HUES48 (cell line): ENCODE data around the gene ZNF506.
"Not testable (repeated sequence)": the region's sequence is repeated elsewhere in the genome, so short reads cannot be mapped to it uniquely, and the experiment has no call there.

Source experiments
- H3K27ac ChIP-seq: one replicate; pipeline ENCODE4 v1.7.0; 2013; ENCODE audit warnings: low read depth, low read length, inconsistent platforms
- H3K27me3 ChIP-seq: 2 replicates; pipeline ENCODE4 v1.6.1; 2013; ENCODE audit warnings: mild to moderate bottlenecking, low read length; ENCODE audit not compliant: control insufficient read depth, insufficient read depth
- H3K36me3 ChIP-seq: 2 replicates; pipeline ENCODE4 v1.6.1; 2013; ENCODE audit warnings: low read length; ENCODE audit not compliant: control insufficient read depth, insufficient read depth
- H3K4me1 ChIP-seq: 2 replicates; pipeline ENCODE4 v1.6.1; 2013; ENCODE audit warnings: mild to moderate bottlenecking, low read length; ENCODE audit not compliant: control insufficient read depth, insufficient read depth
- H3K4me3 ChIP-seq: 2 replicates; pipeline ENCODE4 v1.5.1; 2013; ENCODE audit warnings: mild to moderate bottlenecking, low read depth, low read length
- H3K9ac ChIP-seq: 2 replicates; pipeline ENCODE4 v1.6.1; 2013; ENCODE audit warnings: mild to moderate bottlenecking, low read depth, low read length, moderate library complexity
- H3K9me3 ChIP-seq: 2 replicates; pipeline ENCODE4 v1.6.1; 2013; ENCODE audit warnings: low read length; ENCODE audit not compliant: control insufficient read depth, insufficient read depth

The ZNF506 gene

DNA sequence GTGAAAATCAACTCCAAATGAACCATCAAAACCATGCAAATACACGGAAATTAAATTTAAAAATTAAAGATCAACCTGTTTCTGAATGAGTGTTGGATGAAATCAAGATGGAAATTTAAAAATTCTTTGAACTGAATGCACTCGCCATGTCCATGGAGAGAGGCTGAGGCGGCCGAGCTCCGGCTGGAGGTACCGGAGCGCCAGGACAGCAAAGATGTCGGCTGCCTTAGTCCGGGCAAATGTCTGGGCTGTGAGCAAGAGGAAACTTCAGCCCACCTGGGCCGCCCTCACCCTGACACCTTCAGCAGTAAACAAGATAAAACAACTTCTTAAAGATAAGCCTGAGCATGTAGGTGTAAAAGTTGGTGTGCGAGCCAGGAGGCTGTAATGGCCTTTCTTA, 5.3 kb upstream of the ZNF506 start:
- Histone ChIP-seq H3K36me3 (no peaks in the 10 kb centered on the region), H3K4me1 (no peaks in the 10 kb centered on the region), H3K9ac (no peak overlapping the region), H3K9me3 (peaks cover 44% of the 10 kb centered on the region), H3K27ac (no peak overlapping the region), H3K27me3 (no peaks in the 10 kb centered on the region), H3K4me3 (no peak overlapping the region)

DNA sequence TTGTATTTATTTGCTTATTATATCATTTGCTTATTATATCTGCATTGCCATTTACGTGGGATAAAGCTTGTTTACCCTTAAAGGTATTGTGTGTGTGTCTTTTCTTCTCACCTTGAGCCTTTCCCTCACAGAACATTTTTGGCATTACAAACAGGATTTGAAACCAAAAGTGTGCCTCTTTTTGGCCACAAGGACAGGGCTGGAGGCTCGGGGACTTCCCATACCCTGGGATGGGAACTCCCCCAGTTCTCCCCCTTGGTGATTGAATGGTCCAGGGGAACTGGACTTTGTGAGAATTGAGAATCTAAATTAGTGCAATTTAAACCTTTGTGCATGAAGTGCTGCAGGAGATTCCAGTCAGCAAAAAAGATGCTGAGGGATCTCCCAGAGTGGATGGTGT, 2.4 kb upstream of the ZNF506 start:
- no peaks in the 10 kb centered on the region for H3K4me1 ChIP-seq
- H3K27ac ChIP-seq = no peak overlapping the region
- H3K9me3 ChIP-seq = peaks cover 20% of the 10 kb centered on the region
- H3K27me3 ChIP-seq = no peaks in the 10 kb centered on the region
- H3K4me3 ChIP-seq = no peak overlapping the region
- no peaks in the 10 kb centered on the region for H3K36me3 ChIP-seq
- no peak overlapping the region for H3K9ac ChIP-seq

DNA sequence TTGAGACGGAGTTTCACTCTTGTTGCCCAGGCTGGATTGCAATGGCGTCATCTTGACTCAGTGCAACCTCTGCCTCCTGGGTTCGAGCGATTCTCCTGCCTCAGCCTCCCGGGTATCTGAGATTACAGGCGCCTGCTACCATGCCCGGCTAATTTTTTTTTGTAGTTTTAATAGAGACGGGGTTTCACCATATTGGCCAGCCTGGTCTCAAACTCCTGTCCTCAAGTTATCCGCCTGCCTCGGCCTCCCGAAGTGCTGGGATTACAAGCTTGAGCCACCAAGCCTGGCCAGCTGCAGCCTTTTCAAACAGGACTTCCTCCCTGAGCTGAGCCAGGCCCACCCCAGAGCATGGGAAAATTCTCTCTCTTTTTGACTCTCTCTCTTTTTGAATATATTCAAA, 426 bp upstream of the ZNF506 start:
- H3K9ac ChIP-seq, H3K36me3 ChIP-seq, H3K4me1 ChIP-seq, H3K27ac ChIP-seq, H3K27me3 ChIP-seq: not testable (repeated sequence)
- Histone ChIP-seq H3K9me3 (peaks cover 14% of the 10 kb centered on the region), H3K4me3 (peak overlapping the region; percentile 96)

DNA sequence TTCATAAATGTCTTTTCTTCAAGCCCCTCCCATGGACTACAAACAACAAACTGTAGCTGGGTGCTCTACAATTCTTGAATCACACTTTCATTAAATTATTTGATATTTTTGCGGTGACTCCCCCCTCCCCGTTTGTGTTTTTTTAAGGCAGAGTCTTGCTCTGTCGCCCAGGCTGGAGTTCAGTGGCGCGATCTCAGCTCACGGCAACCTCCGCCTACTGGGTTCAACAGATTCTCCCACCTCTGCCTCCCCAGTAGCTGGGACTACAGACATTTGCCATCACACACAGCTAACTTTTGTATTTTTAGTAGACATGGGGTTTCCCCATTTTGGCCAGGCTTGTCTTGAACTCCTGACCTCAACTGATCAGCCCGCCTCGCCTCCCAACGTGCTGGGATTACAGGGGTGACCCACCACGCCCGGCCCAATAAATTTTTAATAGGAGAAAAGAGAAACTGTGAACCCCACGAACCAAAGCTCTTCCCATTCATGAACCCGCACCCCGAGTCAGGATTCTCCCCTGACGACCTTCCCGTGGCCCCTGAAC, 703 bp downstream of the ZNF506 start:
- peaks cover 14% of the 10 kb centered on the region for H3K9me3 ChIP-seq
- peak overlapping the region; percentile 91 for H3K9ac ChIP-seq
- H3K27me3 ChIP-seq = no peaks in the 10 kb centered on the region
- H3K27ac ChIP-seq = no peak overlapping the region
- H3K36me3 ChIP-seq = no peaks in the 10 kb centered on the region; the same call in 1 of the 2 replicates
- H3K4me1 ChIP-seq = no peaks in the 10 kb centered on the region
- H3K4me3 ChIP-seq = peak overlapping the region; percentile 96

DNA sequence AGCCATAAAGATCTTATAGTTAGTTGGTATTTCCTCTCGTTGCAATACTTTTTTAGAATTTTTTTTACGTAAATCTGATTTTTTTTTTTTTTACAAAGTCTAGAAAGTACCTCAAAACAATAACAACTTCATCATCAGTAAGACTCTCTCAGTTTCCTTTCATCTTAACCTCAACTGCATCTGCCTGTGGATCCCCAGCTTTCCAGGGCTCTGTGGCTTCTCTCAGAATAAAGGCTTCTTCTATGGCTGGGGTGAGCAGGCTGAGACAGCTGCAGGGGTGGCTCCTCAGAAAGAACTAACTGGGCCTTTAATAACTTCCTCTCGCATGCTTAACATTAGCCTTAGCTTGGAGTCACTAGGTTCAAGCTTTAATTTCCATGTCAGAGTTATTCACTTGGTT, 4.2 kb downstream of the ZNF506 start:
- no peak overlapping the region for H3K4me3 ChIP-seq
- no peak overlapping the region for H3K9ac ChIP-seq
- no peaks in the 10 kb centered on the region for H3K27me3 ChIP-seq
- no peaks in the 10 kb centered on the region for H3K4me1 ChIP-seq
- H3K9me3 ChIP-seq = peaks cover under 1% of the 10 kb centered on the region; the same call in 1 of the 2 replicates
- H3K36me3 ChIP-seq = peaks cover 2% of the 10 kb centered on the region; the same call in 1 of the 2 replicates
- H3K27ac ChIP-seq = no peak overlapping the region

DNA sequence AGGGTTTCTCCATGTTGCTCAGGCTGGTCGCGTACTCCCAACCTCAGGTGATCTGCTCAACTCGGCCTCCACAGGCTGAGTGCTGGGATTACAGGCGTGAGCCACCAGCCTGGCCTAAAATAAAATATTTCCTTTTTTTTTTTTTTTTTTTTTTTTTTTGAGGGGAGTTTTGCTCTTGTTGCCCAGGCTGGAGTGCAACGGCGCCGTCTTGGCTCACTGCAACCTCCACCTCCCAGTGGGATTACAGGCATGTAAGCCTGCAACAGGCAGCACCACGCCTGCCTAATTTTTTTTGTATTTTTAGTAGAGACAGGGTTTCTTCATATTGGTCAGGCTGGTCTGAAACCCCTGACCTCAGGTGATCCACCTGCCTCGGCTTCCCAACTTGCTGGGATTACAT, 4.9 kb downstream of the ZNF506 start:
- no peak overlapping the region for H3K9ac ChIP-seq
- no peaks in the 10 kb centered on the region for H3K4me1 ChIP-seq
- peaks cover 2% of the 10 kb centered on the region; the same call in 1 of the 2 replicates for H3K36me3 ChIP-seq
- no peaks in the 10 kb centered on the region for H3K9me3 ChIP-seq
- H3K27ac ChIP-seq = no peak overlapping the region
- H3K4me3 ChIP-seq = no peak overlapping the region
- no peaks in the 10 kb centered on the region for H3K27me3 ChIP-seq

DNA sequence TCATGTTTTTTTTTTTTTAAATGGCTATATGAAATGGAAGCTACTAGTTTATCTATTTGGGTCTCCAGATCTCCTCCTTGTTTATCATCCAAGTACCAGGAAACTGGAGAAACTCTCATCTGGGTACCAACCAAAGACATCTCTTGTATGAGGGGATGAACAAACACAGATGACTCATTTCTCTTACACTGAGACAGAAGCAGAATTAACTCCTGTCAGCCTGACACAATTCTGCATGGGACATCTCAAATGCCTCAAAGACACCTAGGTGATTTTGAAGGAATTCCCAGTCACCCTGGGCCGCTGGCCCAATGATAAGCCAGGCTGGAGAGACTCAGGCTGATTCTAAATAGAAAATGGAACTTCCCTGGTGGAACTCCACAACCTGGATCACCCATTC, 9.6 kb downstream of the ZNF506 start:
- H3K9me3 ChIP-seq = not testable (repeated sequence)

DNA sequence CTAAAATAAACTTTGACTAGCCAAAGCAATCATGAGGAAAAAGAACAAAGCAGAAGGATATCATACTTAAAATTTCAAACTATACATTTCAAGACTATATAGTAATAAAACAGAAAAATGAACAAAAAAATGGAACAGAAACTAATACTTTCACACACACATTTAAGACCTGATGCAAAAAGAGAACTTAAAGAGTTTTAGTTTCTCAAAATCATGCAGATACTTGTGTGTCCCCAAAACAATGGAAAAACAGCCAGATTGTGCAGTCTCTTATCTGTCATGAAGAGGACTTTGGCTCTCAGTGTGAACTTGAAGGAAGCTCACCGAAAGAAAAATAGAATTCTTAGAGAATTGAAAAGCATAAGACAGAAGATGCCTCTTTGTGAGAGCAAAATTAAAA, 16.1 kb downstream of the ZNF506 start:
- Histone ChIP-seq H3K9me3 (no peaks in the 10 kb centered on the region), H3K4me3 (no peak overlapping the region), H3K36me3 (no peaks in the 10 kb centered on the region), H3K4me1 (no peaks in the 10 kb centered on the region), H3K27ac (no peak overlapping the region), H3K9ac (no peak overlapping the region), H3K27me3 (no peaks in the 10 kb centered on the region)

More for the DNA sequence above, 9.6 kb downstream of the ZNF506 start:
- H3K4me1 ChIP-seq, H3K36me3 ChIP-seq, H3K9ac ChIP-seq, H3K4me3 ChIP-seq, H3K27ac ChIP-seq, H3K27me3 ChIP-seq: not testable (repeated sequence)

DNA sequence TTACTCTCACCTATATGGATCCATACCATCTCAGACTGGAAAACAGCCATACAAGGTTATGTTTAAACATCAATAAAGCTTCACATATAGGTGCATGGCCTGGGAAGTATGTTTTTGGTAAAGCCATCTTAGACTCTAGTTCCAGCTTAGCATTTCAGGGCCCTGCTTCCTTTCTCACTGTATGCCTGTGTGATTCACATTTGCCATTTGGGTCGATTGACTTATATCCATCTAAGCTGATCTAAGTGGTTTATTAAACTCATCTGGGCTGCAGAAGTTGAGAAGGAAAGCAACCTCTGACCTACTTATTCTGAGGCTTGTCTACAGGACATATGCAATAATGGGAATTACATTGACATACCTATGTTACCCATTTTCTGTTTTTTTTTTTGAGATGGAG, 33.5 kb downstream of the ZNF506 start:
- no peaks in the 10 kb centered on the region for H3K9me3 ChIP-seq
- no peaks in the 10 kb centered on the region for H3K27me3 ChIP-seq
- no peak overlapping the region for H3K9ac ChIP-seq
- no peak overlapping the region for H3K4me3 ChIP-seq
- H3K36me3 ChIP-seq = peaks cover 55% of the 10 kb centered on the region
- no peak overlapping the region for H3K27ac ChIP-seq
- no peaks in the 10 kb centered on the region for H3K4me1 ChIP-seq

DNA sequence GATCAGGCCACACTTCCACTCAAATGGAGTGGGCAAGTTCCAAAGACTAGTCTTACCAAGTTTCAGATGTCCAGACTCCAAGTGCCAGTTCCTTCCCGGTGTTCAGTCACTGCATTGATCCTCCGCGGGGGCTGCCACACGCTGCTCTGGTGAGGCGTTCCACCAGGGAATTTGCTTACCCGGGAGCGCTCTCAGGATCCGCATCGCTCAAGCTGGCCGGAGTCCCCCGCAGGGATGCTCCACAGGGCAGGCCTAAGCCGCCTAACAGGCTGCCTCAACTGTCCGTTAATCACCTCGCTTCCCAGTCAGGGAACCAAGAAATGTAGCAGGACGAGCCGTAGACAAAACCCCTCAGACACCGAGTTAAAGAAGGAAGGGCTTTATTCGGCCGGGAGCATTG, 36.1 kb downstream of the ZNF506 start:
- not testable (repeated sequence) for H3K27ac ChIP-seq

DNA sequence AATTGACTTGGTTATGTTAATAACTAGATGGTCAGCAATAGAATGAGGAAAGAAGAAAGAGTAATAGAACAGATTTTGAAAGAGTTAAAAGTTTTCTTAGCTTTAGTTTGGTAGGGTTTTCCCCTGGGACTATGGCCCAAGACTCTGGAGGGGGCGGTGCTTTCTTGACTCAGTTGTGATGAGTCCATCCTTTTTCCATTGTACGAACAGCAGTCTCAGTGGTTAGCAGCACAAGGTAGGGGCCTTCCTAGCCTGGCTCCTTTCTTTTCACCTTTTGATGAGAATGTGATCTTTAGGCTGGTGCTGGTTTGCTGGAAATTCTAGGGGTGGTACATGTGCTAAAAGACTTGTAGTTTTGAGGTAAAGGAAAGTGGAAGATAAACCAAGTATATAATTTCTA, 38.8 kb downstream of the ZNF506 start:
- Histone ChIP-seq H3K27ac (no peak overlapping the region), H3K9me3 (no peaks in the 10 kb centered on the region), H3K27me3 (no peaks in the 10 kb centered on the region), H3K4me3 (no peak overlapping the region), H3K36me3 (peaks cover 15% of the 10 kb centered on the region), H3K4me1 (no peaks in the 10 kb centered on the region), H3K9ac (no peak overlapping the region)

More for the DNA sequence above, 36.1 kb downstream of the ZNF506 start:
- H3K9ac ChIP-seq, H3K9me3 ChIP-seq, H3K4me3 ChIP-seq, H3K4me1 ChIP-seq, H3K27me3 ChIP-seq: not testable (repeated sequence)
- peaks cover 31% of the 10 kb centered on the region for H3K36me3 ChIP-seq

DNA sequence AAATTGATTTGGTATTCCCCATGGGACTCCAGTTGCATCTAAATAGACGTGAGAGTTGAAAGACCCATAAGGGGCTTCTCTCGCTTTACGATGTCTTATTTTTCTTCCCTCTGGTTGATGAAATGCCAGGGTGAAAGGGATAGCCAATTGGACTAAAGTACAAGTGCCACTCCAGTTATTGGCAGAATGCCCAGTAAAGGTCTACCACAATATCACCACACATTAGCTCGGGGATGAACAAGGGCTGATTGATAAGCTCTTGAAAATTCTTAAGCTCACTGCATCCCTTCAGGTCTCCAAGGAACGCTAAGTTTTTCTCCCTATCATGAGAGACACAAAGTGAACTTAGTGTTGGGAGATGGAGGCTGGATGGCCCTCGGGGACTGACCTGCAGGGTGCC, 39.8 kb downstream of the ZNF506 start:
- H3K9me3 ChIP-seq, H3K27me3 ChIP-seq, H3K4me1 ChIP-seq, H3K4me3 ChIP-seq, H3K9ac ChIP-seq, H3K27ac ChIP-seq: not testable (repeated sequence)
- peaks cover 11% of the 10 kb centered on the region; the same call in 1 of the 2 replicates for H3K36me3 ChIP-seq
